ENCODE data around the gene DECR2.
"Not testable (repeated sequence)": the region's sequence is repeated elsewhere in the genome, so short reads cannot be mapped to it uniquely, and the experiment has no call there.

DNA sequence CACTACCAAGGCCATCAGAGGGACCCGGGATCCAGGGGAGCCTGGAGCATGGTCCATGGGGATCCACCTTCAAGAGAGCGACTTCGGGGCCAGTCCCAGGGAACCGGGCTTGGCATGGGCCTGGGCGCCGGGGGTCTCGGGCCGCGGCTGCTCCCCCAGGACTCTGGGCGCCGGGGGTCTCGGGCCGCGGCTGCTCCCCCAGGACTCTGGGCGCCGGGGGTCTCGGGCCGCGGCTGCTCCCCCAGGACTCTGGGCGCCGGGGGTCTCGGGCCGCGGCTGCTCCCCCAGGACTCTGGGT, 39.0 kb upstream of the DECR2 start:
- TF ChIP-seq, protein P1, sequence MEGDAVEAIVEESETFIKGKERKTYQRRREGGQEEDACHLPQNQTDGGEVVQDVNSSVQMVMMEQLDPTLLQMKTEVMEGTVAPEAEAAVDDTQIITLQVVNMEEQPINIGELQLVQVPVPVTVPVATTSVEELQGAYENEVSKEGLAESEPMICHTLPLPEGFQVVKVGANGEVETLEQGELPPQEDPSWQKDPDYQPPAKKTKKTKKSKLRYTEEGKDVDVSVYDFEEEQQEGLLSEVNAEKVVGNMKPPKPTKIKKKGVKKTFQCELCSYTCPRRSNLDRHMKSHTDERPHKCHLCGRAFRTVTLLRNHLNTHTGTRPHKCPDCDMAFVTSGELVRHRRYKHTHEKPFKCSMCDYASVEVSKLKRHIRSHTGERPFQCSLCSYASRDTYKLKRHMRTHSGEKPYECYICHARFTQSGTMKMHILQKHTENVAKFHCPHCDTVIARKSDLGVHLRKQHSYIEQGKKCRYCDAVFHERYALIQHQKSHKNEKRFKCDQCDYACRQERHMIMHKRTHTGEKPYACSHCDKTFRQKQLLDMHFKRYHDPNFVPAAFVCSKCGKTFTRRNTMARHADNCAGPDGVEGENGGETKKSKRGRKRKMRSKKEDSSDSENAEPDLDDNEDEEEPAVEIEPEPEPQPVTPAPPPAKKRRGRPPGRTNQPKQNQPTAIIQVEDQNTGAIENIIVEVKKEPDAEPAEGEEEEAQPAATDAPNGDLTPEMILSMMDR (IDR thresholded peaks at IDR 0.05) = not testable (repeated sequence)
- TF ChIP-seq ZFX (IDR thresholded peaks at IDR 0.05; ENCODE audit: borderline replicate concordance) = not testable (repeated sequence)
